HG02588 (cell line): ENCODE results near the gene RAB7B.

ENCODE experiments used
- ATAC-seq: cut with Tn5 transposase; IDR thresholded peaks from one replicate; pipeline ENCODE4 v1.9.1; 2021; ENCODE audit warnings: mild to moderate bottlenecking, moderate library complexity; ENCODE audit not compliant: unreplicated experiment

The RAB7B gene

GRCh38 chr1:205975387-205975998 lies 27.7 kb downstream of the RAB7B start:
- ATAC-seq = no peak

- ATAC-seq = no peak
Measured at GRCh38 chr1:205974712-205975111, 28.5 kb downstream of the RAB7B start.

- no peak for ATAC-seq
Measured at GRCh38 chr1:205973377-205974232, 29.6 kb downstream of the RAB7B start.

GRCh38 chr1:205972491-205973168 lies 30.6 kb downstream of the RAB7B start:
- ATAC-seq = no peak

- ATAC-seq = no peak
Measured at GRCh38 chr1:205972081-205972480, 31.1 kb downstream of the RAB7B start.

- ATAC-seq = no peak
Measured at GRCh38 chr1:205971082-205971481, 32.1 kb downstream of the RAB7B start.

- ATAC-seq = no peak
Measured at GRCh38 chr1:205970486-205970885, 32.7 kb downstream of the RAB7B start.

GRCh38 chr1:205969229-205969628 lies 34.0 kb downstream of the RAB7B start:
- ATAC-seq = no peak

- ATAC-seq = no peak
Measured at GRCh38 chr1:205967554-205968335, 35.5 kb downstream of the RAB7B start.

- no peak for ATAC-seq
Measured at GRCh38 chr1:205965036-205965884, 37.9 kb downstream of the RAB7B start.

- ATAC-seq = no peak
Measured at GRCh38 chr1:205963352-205964155, 39.6 kb downstream of the RAB7B start.

- no peak for ATAC-seq
Measured at GRCh38 chr1:205962821-205963221, 40.4 kb downstream of the RAB7B start.

GRCh38 chr1:205961991-205962820 lies 41.0 kb downstream of the RAB7B start:
- ATAC-seq = no peak

- ATAC-seq = peak; percentile 57
Measured at GRCh38 chr1:205961405-205961804, 41.8 kb downstream of the RAB7B start.

GRCh38 chr1:205959789-205960188 lies 43.4 kb downstream of the RAB7B start:
- no peak for ATAC-seq

GRCh38 chr1:205955499-205955898 lies 47.7 kb downstream of the RAB7B start:
- no peak for ATAC-seq

GRCh38 chr1:205954819-205955404 lies 48.3 kb downstream of the RAB7B start:
- no peak for ATAC-seq

- no peak for ATAC-seq
Measured at GRCh38 chr1:205951746-205952145, 51.4 kb downstream of the RAB7B start.
